Thoracic aorta (tissue), 2 donors: ENCODE measurements around the gene POLN. TPM values are rescaled to one million over a fixed set of nuclear protein-coding genes. Genes with fewer than 3 reads are reported as not detected.

Experiments used
- ATAC-seq: fragments of 150-250 bp; one replicate; pipeline ENCODE4 v1.8.0; 2017; ENCODE audit warnings: low read depth; ENCODE audit not compliant: insufficient number of reproducible peaks, low FRiP score
- DNase-seq: peaks from one replicate; pipeline ENCODE4 v3.0.0-alpha.2; 2020; ENCODE audit warnings: low spot score
- H3K27ac ChIP-seq, 2 donors: fragments of 200-600 bp; sonication (generic); 1 replicate in 1 of 2; 2 replicates in 1 of 2; pipeline ENCODE4 v1.5.1; 2016; ENCODE audit warnings: mild to moderate bottlenecking in 2 of 2, moderate library complexity in 2 of 2
- H3K27me3 ChIP-seq: fragments of 200-600 bp; sonication (generic); replicated peaks from 2 replicates; pipeline ENCODE4 v1.6.0; 2016; ENCODE audit warnings: mild to moderate bottlenecking; ENCODE audit not compliant: insufficient read depth
- H3K36me3 ChIP-seq: fragments of 200-600 bp; sonication (generic); one replicate; pipeline ENCODE4 v1.5.1; 2016
- H3K4me1 ChIP-seq, 2 donors: fragments of 200-600 bp; sonication (generic); 1 replicate in 1 of 2; 2 replicates in 1 of 2; pipeline versions ENCODE4 v1.5.1 to v1.6.0; 2016; ENCODE audit warnings: low read depth in 2 of 2, mild to moderate bottlenecking in 1 of 2; ENCODE audit not compliant: control insufficient read depth in 1 of 2
- H3K4me3 ChIP-seq: fragments of 200-600 bp; sonication (generic); 2 replicates; pipeline ENCODE4 v1.5.1; 2016; ENCODE audit warnings: mild to moderate bottlenecking
- H3K9me3 ChIP-seq: fragments of 200-600 bp; sonication (generic); 2 replicates; pipeline ENCODE4 v1.5.1; 2016
- CTCF ChIP-seq: fragments of 200-600 bp; sonication (generic); IDR thresholded peaks from one replicate; pipeline ENCODE4 v1.5.1; 2019; ENCODE audit warnings: antibody characterized with exemption
- total RNA-seq, 2 donors: library from RNA; depleted of rRNA; stranded (reverse); fragments of >200 nt; gene quantifications; one replicate each; pipeline versions ENCODE4 v1.1.0 to v1.2.3, GENCODE V29; 2016

The POLN gene
- total RNA-seq, 2 donors from 2014 or later: 3.2 to 3.5 TPM

- Histone ChIP-seq H3K9me3 (no peaks in the 10 kb centered on the region), H3K4me3 (no peak overlapping the region), H3K36me3 (no peaks in the 10 kb centered on the region), H3K27ac (no peak overlapping the region), H3K4me1 (no peaks in the 10 kb centered on the region), H3K27me3 (no peaks in the 10 kb centered on the region)
- ATAC-seq (no peak), DNase-seq (no peak)
- no peak for TF ChIP-seq CTCF
These were observed 151.3 kb downstream of the POLN start for GRCh38 chr4:2090642-2091041.

- Histone ChIP-seq H3K27me3 (no peaks in the 10 kb centered on the region), H3K4me1 (no peaks in the 10 kb centered on the region), H3K36me3 (no peaks in the 10 kb centered on the region), H3K9me3 (no peaks in the 10 kb centered on the region), H3K4me3 (no peak overlapping the region), H3K27ac (no peak overlapping the region)
- TF ChIP-seq CTCF: no peak
- ATAC-seq (no peak), DNase-seq (no peak)
These were observed 152.7 kb downstream of the POLN start for GRCh38 chr4:2089222-2089621.

- DNase-seq: no peak
These were observed 154.8 kb downstream of the POLN start for GRCh38 chr4:2087170-2087569.

GRCh38 chr4:2085496-2085901 lies 156.4 kb downstream of the POLN start:
- Histone ChIP-seq H3K27ac (no peak overlapping the region), H3K27me3 (no peaks in the 10 kb centered on the region), H3K36me3 (no peaks in the 10 kb centered on the region), H3K9me3 (no peaks in the 10 kb centered on the region), H3K4me3 (no peak overlapping the region), H3K4me1 (no peaks in the 10 kb centered on the region)
- no peak for TF ChIP-seq CTCF
- DNase-seq: no peak
- no peak for ATAC-seq

More at GRCh38 chr4:2087170-2087569, 154.8 kb downstream of the POLN start:
- Histone ChIP-seq H3K27ac (no peak overlapping the region), H3K9me3 (no peaks in the 10 kb centered on the region), H3K36me3 (no peaks in the 10 kb centered on the region), H3K27me3 (no peaks in the 10 kb centered on the region), H3K4me1 (no peaks in the 10 kb centered on the region), H3K4me3 (no peak overlapping the region)
- TF ChIP-seq CTCF: no peak
- no peak for ATAC-seq

GRCh38 chr4:2084316-2084715 lies 157.6 kb downstream of the POLN start:
- H3K36me3 ChIP-seq: no peaks in the 10 kb centered on the region
- no peaks in the 10 kb centered on the region for H3K27me3 ChIP-seq
- ATAC-seq (no peak), DNase-seq (no peak)
- no peak overlapping the region for H3K27ac ChIP-seq
- no peak for TF ChIP-seq CTCF
- no peak overlapping the region for H3K4me3 ChIP-seq
- H3K9me3 ChIP-seq: no peaks in the 10 kb centered on the region
- H3K4me1 ChIP-seq: no peaks in the 10 kb centered on the region
